Neural progenitor cell (in vitro differentiated cells): ENCODE measurements around the gene PIK3R6. TPM values are rescaled to one million over a fixed set of nuclear protein-coding genes. Genes with fewer than 3 reads are reported as not detected.

Source experiments
- DNase-seq: peaks from one replicate; pipeline ENCODE4 v3.0.0-alpha.2; 2016; ENCODE audit warnings: low spot score
- H2AFZ ChIP-seq: fragments of 200-600 bp; sonication (generic); replicated peaks from 2 replicates; pipeline ENCODE4 v1.6.1; 2016; ENCODE audit warnings: antibody characterized with exemption
- H3F3A ChIP-seq: fragments of 200-600 bp; sonication (generic); 2 replicates; pipeline ENCODE4 v1.6.1; 2016; ENCODE audit warnings: antibody characterized with exemption, low read depth
- H3K27ac ChIP-seq: fragments of 200-600 bp; sonication (generic); 2 replicates; pipeline ENCODE4 v1.5.1; 2016; ENCODE audit warnings: mild to moderate bottlenecking
- H3K27me3 ChIP-seq: fragments of 200-600 bp; sonication (generic); 2 replicates; pipeline ENCODE4 v1.6.1; 2016; ENCODE audit warnings: mild to moderate bottlenecking, moderate library complexity
- H3K36me3 ChIP-seq: fragments of 200-600 bp; sonication (generic); 2 replicates; pipeline ENCODE4 v1.5.1; 2016
- H3K4me1 ChIP-seq: fragments of 200-600 bp; sonication (generic); 2 replicates; pipeline ENCODE4 v1.6.1; 2016; ENCODE audit warnings: mixed run types
- H3K4me2 ChIP-seq: fragments of 200-600 bp; sonication (generic); 2 replicates; pipeline ENCODE4 v1.6.1; 2016
- H3K4me3 ChIP-seq: fragments of 200-600 bp; sonication (generic); 2 replicates; pipeline ENCODE4 v1.5.1; 2016
- H3K79me2 ChIP-seq: fragments of 200-600 bp; sonication (generic); 2 replicates; pipeline ENCODE4 v1.6.1; 2016; ENCODE audit warnings: low read depth
- H3K9ac ChIP-seq: fragments of 200-600 bp; sonication (generic); 2 replicates; pipeline ENCODE4 v1.6.1; 2016
- H3K9me3 ChIP-seq: fragments of 200-600 bp; sonication (generic); 2 replicates; pipeline ENCODE4 v1.5.1; 2016; ENCODE audit warnings: low read depth
- H4K20me1 ChIP-seq: fragments of 200-600 bp; sonication (generic); 2 replicates; pipeline ENCODE4 v1.6.1; 2016; ENCODE audit warnings: low read depth
- H3K27ac Mint-ChIP-seq: 3 replicates; pipeline ENCODE4 v1.8.0; 2021; ENCODE audit warnings: mixed read lengths
- H3K27me3 Mint-ChIP-seq: 2 replicates; pipeline ENCODE4 v1.8.0; 2022; ENCODE audit warnings: low read depth, mild to moderate bottlenecking, inconsistent platforms, moderate library complexity, mixed read lengths; ENCODE audit not compliant: insufficient read depth
- H3K36me3 Mint-ChIP-seq: 3 replicates; pipeline ENCODE4 v1.8.0; 2021; ENCODE audit warnings: mixed read lengths
- H3K4me1 Mint-ChIP-seq: 3 replicates; pipeline ENCODE4 v1.8.0; 2021; ENCODE audit warnings: mixed read lengths
- H3K4me3 Mint-ChIP-seq: 3 replicates; pipeline ENCODE4 v1.8.0; 2021; ENCODE audit warnings: mild to moderate bottlenecking, moderate library complexity, mixed read lengths
- H3K9me3 Mint-ChIP-seq: 3 replicates; pipeline ENCODE4 v1.8.0; 2020; ENCODE audit warnings: mixed read lengths
- EZH2 ChIP-seq: fragments of 200-600 bp; sonication (generic); IDR thresholded peaks from 2 replicates; pipeline ENCODE4 v1.6.1; 2017; ENCODE audit warnings: antibody characterized with exemption, mild to moderate bottlenecking, moderate library complexity
- EZH2phosphoT487 ChIP-seq: fragments of 200-600 bp; sonication (generic); IDR thresholded peaks from 2 replicates; pipeline ENCODE4 v1.6.1; 2017; ENCODE audit warnings: antibody characterized with exemption
- total RNA-seq: library from RNA; depleted of rRNA; stranded (reverse); fragments of >200 nt; gene quantifications from 2 replicates; pipeline ENCODE4 v1.2.3, GENCODE V29; 2015; ENCODE audit warnings: low replicate concordance
- TF ChIP-seq, protein P1 (sequence below): fragments of 200-600 bp; sonication (generic); IDR thresholded peaks from 2 replicates; pipeline ENCODE4 v1.5.1; 2017; ENCODE audit warnings: antibody characterized with exemption, mild to moderate bottlenecking

Gene PIK3R6
- total RNA-seq, 1 donor from 2014 or later = not detected

DNA sequence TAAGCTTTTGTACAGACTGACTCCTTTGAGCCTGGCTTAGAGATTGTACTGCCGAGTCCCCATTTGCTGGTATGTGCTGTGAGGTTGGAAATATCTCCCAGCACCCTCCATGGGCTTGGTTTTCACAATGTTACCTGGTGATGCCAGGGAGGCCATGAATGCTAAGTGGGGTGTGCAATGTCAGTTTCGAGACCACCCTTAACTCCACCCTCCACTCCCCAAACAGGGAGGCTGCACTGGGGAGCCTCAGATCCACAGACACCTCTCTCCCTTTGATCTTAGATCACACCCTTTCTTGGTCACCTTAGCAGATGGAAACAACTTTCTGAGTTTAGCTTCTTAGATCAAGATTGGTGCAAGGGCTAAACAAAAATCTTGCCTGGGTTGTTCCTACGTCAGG lies 28.6 kb upstream of the PIK3R6 start:
- no peaks in the 10 kb centered on the region for H3K27me3 ChIP-seq
- Mint-ChIP-seq H3K9me3 (no peaks in the 10 kb centered on the region), H3K4me3 (no peak overlapping the region), H3K36me3 (no peaks in the 10 kb centered on the region), H3K27ac (no peak overlapping the region), H3K27me3 (peaks cover 16% of the 10 kb centered on the region), H3K4me1 (peaks cover 24% of the 10 kb centered on the region)
- H3K27ac ChIP-seq = no peak overlapping the region
- no peak overlapping the region for H3K4me3 ChIP-seq
- no peak overlapping the region for H2AFZ ChIP-seq
- peaks cover 13% of the 10 kb centered on the region for H3K4me1 ChIP-seq
- no peak for TF ChIP-seq EZH2phosphoT487
- TF ChIP-seq EZH2 = no peak
- TF ChIP-seq, protein P1, sequence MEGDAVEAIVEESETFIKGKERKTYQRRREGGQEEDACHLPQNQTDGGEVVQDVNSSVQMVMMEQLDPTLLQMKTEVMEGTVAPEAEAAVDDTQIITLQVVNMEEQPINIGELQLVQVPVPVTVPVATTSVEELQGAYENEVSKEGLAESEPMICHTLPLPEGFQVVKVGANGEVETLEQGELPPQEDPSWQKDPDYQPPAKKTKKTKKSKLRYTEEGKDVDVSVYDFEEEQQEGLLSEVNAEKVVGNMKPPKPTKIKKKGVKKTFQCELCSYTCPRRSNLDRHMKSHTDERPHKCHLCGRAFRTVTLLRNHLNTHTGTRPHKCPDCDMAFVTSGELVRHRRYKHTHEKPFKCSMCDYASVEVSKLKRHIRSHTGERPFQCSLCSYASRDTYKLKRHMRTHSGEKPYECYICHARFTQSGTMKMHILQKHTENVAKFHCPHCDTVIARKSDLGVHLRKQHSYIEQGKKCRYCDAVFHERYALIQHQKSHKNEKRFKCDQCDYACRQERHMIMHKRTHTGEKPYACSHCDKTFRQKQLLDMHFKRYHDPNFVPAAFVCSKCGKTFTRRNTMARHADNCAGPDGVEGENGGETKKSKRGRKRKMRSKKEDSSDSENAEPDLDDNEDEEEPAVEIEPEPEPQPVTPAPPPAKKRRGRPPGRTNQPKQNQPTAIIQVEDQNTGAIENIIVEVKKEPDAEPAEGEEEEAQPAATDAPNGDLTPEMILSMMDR = no peak
- H3K79me2 ChIP-seq = no peaks in the 10 kb centered on the region
- H3K9me3 ChIP-seq = no peaks in the 10 kb centered on the region
- peaks cover 5% of the 10 kb centered on the region for H3F3A ChIP-seq
- H3K9ac ChIP-seq = no peak overlapping the region
- DNase-seq = no peak
- no peaks in the 10 kb centered on the region for H4K20me1 ChIP-seq
- no peak overlapping the region for H3K4me2 ChIP-seq
- H3K36me3 ChIP-seq = no peaks in the 10 kb centered on the region

DNA sequence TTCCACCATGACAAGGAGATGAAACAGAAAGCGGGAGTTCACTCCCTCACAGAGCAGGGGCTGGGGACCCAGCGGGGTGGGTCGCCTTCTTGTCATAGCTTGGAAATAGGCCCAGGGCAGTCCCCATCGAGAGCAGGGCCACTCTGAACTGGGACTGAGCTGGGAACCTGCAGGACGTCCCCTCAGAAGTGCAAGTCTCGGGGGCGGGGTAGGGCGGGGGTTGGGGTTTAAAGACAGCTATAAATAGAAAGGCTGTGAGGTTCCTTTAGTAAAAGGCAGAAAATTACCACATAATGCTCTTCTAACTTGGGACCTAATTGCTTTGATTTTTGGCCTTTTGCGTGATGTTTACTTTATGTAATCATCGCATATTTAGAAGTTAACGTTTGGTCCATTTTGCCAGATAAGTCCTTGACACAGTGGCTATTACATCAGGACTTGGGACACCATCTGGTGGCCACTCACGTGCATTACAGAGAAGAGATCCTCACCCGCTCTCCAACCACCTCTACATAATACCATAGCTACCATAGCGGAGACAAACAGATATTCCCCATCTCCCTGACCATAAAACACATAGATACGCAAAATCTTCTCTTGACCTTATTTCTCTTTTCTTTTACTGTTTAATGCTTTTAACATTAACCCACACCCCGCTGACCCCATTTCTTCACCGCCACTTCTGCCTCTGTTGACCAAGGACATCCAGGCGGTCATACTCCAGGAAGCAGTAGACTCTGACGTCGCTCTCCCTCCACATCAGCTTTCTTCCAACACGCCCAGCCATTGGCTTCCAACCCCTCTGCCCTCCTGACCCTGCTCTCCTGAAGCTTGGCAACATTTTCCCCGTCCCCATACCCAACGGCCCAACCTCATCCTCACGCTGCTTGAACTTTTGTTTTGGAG lies 27.5 kb upstream of the PIK3R6 start:
- peak overlapping the region; percentile 19 for H3K4me3 ChIP-seq
- DNase-seq = peak; percentile 75
- H3K4me3 Mint-ChIP-seq = peak overlapping the region; percentile 65

DNA sequence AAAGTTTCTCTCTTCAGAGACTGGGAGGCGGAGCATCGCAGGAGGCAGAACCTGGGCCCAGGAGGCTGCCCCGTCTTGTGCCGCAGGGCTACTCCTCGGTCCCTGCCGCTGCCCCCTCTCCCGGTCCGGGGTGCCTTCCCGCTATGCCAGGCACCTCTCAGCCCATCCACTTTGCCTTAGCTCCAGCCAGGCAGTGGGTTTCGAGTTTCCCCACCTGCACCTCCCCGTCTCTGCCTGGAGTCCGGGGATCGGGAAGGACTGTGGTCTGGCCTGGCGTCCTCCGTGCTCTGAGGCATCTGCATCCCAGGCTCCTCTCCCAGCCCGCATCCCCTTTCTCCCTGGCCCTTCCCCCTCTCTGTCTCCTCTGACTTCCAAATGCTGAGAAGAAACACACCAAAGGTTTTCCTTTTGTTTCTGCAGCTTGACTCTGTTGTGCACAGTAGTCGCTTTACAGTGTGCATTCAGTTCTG lies 26.8 kb upstream of the PIK3R6 start:
- Mint-ChIP-seq H3K9me3 (no peaks in the 10 kb centered on the region), H3K27ac (peak overlapping the region; percentile 75), H3K4me1 (peaks cover 20% of the 10 kb centered on the region), H3K4me3 (no peak overlapping the region), H3K36me3 (no peaks in the 10 kb centered on the region), H3K27me3 (peaks cover 18% of the 10 kb centered on the region)
- Histone ChIP-seq H3K27ac (no peak overlapping the region), H3K27me3 (no peaks in the 10 kb centered on the region), H3K79me2 (no peaks in the 10 kb centered on the region), H3K36me3 (no peaks in the 10 kb centered on the region), H3K4me3 (peak overlapping the region; percentile 19), H4K20me1 (no peaks in the 10 kb centered on the region), H3F3A (peaks cover 5% of the 10 kb centered on the region), H3K4me1 (peaks cover 13% of the 10 kb centered on the region), H3K9me3 (no peaks in the 10 kb centered on the region), H3K9ac (no peak overlapping the region), H2AFZ (peak overlapping the region; percentile 90), H3K4me2 (peak overlapping the region; percentile 62)
- DNase-seq = peak; percentile 42
- TF ChIP-seq, protein P1 = no peak
- no peak for TF ChIP-seq EZH2phosphoT487
- no peak for TF ChIP-seq EZH2

More for the DNA sequence above, 27.5 kb upstream of the PIK3R6 start:
- peaks cover 16% of the 10 kb centered on the region for H3K27me3 Mint-ChIP-seq
- H3K36me3 Mint-ChIP-seq = no peaks in the 10 kb centered on the region
- Histone ChIP-seq H3K9me3 (no peaks in the 10 kb centered on the region), H3K79me2 (no peaks in the 10 kb centered on the region), H3K27me3 (no peaks in the 10 kb centered on the region), H2AFZ (peak overlapping the region; percentile 90), H3K27ac (no peak overlapping the region), H3K9ac (no peak overlapping the region), H3K36me3 (no peaks in the 10 kb centered on the region), H4K20me1 (no peaks in the 10 kb centered on the region), H3F3A (peaks cover 5% of the 10 kb centered on the region), H3K4me2 (peak overlapping the region; percentile 62), H3K4me1 (peaks cover 13% of the 10 kb centered on the region)
- no peaks in the 10 kb centered on the region for H3K9me3 Mint-ChIP-seq
- peaks cover 21% of the 10 kb centered on the region for H3K4me1 Mint-ChIP-seq
- H3K27ac Mint-ChIP-seq = peak overlapping the region; percentile 75
- TF ChIP-seq, protein P1 = peak; percentile 83
- TF ChIP-seq EZH2 (no peak), EZH2phosphoT487 (no peak)
